Measurements from ENCODE around the gene NEUROG1.

Gene NEUROG1

DNA sequence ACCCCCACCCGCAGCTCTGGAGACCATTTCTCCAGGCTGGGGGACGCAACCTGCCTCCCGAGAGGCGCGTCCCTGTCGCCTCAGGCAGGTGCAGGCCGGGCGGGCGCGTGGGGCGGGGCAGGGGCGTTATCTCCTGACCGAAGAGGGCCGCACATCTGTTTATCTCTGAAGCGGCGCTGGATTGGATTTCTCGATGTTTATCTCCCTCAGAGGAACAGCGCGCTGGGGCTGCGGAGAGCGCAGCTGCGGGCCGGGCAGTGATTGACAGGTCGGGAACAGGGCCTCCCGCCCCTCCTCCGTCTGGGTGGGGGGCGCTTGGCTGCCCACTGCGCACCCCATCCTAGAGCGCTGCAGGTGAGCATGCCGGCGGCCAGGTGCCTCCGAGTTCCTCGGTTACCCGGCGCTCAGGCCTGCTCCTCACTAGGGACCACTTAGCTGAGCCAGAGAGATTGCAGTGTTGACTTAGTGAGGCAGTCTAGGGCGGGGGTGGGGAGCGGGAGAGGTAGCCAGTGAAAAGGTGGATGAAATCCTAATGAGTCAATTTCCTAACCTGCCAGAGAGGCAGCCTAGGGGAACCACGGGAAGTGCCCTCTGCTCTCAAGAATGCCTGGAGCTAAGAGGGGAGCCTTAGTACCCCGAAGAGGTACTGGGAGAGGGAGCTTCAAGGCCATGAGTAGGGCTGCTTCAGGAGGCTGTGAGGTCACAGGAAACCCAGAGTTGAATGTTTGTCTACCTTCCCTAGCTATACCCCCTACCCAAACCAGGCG is 44.0 kb downstream of the NEUROG1 start:
- DNase-seq: no peak

DNA sequence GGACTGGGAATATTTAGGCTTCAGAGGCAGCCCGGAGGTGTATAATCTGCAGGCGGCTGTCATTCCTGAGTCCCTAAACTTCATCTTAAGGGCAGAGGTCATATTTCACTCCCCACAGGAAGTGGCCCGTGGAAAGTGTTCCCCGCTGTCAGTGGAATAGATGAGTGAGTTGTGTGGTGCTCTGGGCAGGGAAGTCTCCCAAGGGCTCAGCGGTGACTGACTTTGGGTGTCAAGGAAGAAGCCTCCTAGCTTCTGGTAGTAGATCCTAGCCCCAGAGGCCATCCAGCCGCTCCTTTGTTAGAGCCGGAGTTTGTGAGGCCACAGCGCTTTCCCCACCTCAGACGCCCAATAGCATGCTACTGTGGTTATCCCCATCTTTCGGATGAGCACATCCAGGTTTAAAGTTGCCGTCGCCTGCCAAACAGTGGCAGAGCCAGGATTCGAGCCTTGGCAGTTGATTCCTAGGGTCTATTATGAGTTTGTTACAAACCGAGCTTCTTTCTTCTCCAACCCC is 44.7 kb downstream of the NEUROG1 start:
- DNase-seq: no peak

DNA sequence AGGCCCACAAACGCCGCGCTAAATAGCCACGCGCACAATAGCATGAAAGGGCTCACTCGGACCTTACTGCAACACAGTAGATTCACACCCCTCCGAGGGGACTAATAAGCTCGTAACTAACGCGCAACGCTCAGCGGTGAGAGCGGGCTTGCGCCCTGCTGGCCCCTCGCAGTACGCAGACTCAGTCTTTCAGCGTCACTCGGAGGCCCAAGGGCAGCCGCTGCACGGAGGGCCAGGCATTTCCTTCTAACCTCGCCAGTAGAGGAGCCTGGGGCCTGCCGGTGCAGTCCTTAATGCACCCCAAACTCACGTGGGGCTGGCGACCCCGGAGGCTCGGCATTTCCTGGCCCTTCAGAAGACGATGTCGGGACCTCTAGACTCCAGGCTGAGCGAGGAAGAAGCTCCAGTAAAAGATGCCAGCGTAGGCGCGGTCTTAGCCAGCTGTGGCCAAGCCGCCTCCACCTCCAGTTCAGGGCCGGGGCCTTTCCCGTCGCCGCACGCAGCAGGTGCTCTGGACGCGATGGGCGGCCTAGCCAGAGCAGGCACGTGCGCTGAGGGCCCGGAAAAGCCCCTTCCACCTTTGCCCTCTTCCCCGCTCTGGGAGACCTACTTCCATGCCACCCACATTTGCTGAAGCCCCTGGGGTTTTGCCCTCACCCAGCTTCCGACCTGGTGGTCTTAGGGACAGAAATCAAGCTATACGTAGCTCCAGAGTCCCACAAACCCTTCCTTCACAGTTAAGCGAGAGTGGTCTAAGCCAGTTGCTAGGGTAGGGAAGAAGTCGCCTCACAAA is 45.3 kb downstream of the NEUROG1 start:
- DNase-seq: no peak

DNA sequence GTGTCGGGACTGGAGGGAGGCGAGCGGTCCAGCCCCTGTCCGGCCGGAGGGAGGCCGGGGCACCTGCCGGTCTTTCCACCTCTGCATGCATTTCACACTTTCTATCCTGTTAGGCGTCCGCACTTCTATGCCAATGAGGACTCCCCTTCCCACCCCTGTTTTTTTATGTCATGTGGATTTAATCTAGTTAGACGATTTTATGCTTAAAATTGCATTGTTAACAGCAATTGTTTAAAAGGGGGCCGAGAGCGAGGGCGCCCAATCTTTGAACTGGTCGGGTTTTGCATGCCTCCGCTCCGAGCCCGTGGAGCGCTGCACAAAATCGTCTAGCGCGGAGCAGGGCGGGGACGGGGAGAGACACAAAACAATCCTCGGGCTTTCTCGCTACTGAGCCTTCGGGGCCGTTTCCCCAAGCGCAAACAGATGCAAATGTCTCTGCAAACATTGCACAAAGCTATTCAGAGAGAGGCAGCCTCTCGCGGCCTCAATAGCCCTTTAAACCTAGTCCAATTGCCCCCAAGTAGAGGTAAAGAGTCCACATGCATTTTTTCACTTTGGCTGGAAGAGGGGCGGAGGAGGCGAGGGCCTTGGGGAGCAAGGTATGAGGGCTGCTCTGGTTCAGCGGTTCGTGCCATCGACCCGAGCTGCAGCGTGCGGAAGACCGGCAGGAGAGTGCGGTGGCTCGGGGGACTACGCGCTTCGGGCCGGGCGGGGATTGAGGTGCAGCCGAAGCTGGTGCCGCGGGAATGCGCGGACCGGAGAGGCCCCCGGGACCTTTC is 46.1 kb downstream of the NEUROG1 start:
- no peak for DNase-seq

DNA sequence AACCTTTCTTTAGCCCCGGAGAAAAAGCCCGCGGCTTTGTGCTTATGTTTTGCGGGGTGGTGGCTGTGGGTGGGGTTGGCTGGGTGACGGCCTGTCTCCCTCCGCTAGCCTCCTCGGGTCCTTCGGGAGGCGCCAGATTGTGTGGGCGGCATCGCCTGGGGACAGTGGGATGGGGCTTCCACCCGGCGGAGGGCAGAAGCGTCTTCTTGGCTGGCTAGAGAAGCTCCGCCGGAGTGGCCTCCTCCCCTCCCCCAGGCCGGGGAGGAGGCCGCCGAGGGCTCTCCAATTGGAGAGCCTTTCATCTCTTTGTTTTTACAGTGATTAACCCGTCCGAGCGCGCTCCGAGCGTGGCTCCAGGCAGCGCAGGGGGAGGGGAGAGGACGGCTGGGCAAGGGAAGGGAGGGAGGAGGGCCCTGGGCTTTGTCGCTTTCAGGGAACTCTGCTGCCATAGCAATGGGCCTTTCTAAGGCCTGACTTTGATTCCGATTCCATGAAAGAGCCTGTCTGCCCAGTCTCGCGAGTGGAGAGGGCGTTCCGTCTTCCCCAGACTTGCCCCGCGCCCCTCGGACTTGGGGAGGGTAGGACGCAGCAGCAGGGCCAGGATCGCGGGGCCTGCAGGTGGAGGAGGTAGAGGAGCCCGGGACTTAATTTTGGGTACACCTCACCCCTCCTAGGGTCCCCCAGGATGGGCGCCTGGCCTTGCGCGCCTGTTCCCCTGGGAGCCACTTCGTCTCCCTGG is 46.9 kb downstream of the NEUROG1 start:
- no peak for DNase-seq

DNA sequence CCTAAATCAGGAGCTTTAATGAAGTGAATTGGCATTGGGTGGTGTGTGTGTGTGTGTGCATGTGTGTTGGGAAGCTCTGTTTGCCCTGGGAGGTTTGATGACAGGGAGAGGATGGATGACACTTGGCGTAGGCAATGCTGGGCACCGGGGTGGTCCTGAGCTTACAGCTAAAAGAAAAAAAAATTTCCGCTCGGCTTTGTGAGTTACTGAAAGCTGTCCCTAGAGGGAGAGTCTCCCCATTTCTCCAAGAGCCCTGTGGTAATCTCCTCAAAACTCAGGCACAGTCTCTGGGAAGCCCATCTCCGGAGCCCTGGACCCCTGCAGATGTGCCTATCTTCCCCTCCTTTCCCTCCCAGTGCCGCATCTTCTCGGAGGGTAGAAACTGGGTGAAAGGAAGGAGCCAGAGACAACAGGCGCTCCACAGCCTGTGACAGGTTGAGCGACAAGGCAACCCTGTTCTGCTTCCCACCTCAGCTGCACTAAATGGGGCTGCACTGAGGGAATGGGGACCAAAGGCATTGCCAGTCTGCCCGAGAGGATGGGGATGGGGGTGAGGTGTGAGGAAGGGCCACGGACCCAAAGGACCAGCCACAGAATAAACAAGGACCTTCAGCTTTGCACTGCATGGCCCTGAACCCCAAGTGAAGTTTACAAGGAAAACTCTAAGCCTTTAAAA is 47.8 kb downstream of the NEUROG1 start:
- no peak for DNase-seq

DNA sequence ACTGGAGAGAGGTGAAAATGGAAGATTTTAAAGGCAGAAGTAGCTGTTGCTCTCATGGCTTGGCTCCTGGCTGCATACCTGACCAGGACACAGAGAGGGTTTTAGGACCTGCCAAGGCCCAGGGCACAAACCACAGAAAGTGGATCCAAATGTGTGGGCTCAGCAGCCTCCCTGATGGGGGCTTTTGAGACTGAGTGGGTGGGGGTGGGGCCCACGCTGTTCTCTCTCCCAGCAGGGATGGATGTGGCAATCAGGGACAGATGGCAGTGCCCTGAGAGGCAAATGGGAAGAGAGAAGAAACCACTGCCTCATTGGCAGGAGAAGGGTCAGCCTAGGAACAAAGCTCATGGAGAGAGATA is 48.7 kb downstream of the NEUROG1 start:
- no peak for DNase-seq

DNA sequence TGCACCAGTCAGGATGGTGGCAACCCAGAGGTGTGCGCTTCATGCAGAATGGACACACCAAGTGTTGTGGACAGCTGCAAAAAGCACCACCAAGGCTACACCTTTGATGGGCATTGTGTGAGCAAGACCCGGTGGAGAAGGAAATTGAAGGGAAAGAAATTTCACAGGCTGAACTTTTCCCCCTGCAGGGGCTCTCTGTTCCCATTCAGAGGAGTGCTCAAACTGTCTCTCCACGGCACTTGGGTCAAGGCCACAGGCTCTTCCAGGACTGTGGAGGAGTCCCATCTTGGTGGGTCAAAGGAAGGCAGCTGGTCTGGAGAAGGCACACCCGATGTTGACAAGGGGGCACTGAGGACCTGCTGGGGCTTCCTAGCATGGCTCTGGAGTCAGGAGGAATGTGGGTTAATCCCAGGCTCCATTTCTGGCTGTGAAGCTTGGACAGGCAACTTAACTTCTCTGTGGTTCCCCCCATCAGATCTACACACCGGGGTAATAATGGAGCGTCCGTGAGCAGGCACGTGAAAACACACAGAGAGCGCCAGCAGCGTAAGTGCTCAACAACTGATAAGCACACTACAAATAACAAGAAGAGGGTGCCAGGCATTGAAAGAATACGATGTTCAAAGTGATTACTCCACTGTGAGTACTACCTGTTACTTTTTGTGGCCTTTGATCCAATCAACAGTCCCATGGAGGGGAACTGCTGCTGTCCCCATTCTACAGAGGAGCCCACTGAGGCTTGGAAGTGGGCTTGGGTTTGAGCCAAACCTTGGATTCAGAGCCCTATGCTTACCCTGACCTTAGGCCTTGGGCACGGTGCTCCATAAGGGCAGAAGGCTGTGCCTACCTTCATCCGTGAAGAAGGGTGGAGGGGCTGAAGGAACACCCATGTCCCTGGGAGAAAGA is 49.4 kb downstream of the NEUROG1 start:
- no peak for DNase-seq

DNA sequence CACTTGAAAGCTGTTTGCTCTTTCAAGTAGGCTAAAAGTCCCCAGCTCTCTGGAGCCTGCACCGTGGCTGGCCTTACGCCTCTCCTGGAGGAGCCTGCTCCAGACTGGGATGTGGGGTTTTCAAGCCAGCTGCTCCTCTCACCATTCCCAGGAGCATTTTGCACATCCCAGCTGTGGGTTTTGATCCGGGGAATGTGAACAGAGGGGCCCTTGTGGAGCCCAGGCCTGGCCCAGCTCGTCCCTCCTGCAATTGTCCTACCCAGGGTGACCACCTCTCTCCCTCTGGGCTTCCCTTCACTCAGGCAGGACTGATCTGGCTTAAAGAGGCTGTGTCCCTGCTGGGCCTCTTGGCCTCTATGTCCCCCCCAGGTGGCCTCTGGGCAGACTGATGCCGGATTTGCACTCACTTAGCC is 51.1 kb downstream of the NEUROG1 start:
- no peak for DNase-seq

Measured in NK-92 treated with Interleukin-12 subunit alpha and Interleukin-12 subunit beta, amount 100 ng/mL, for 24 hours (cell line).